ENCODE measurements around the gene MRPL23. TPM values are rescaled to one million over a fixed set of nuclear protein-coding genes. Genes with fewer than 3 reads are reported as not detected.

The MRPL23 gene
- total RNA-seq: 10 to 100 TPM; 59.4 to 60.3 TPM

GRCh38 chr11:1946812-1947484 lies at the start of gene MRPL23:
MRPL23 (plus strand) TSS chr11:1947332; CDS start chr11:1947363, 31 bp downstream.
- no peaks in the 10 kb centered on the region for H3K36me3 Mint-ChIP-seq (ENCODE audit: insufficient read depth in 2 of 2)
- DNase-seq (no peak), ATAC-seq (replicated peaks in 1 of 2) (peak; percentile 79)
- no peak within 1 kb of the TSS for H3K4me3 Mint-ChIP-seq
- H3K4me1 Mint-ChIP-seq (ENCODE audit: low read depth): no peaks in the 10 kb centered on the region
- no peaks in the 10 kb centered on the region for H3K27me3 Mint-ChIP-seq (ENCODE audit: low read depth)
- no peaks in the 10 kb centered on the region for H3K9me3 Mint-ChIP-seq
- no peak within 1 kb of the TSS for H3K27ac Mint-ChIP-seq

- Mint-ChIP-seq H3K4me3 (no peak overlapping the region), H3K4me1 (ENCODE audit: low read depth) (no peaks in the 10 kb centered on the region), H3K9me3 (no peaks in the 10 kb centered on the region), H3K36me3 (ENCODE audit: insufficient read depth in 2 of 2) (no peaks in the 10 kb centered on the region), H3K27ac (no peak overlapping the region), H3K27me3 (ENCODE audit: low read depth) (peaks cover 16% of the 10 kb centered on the region)
- DNase-seq: no peak
- ATAC-seq (replicated peaks in 1 of 2): no peak
Observed at GRCh38 chr11:1899090-1899489, 48.0 kb upstream of the MRPL23 start.

DNA sequence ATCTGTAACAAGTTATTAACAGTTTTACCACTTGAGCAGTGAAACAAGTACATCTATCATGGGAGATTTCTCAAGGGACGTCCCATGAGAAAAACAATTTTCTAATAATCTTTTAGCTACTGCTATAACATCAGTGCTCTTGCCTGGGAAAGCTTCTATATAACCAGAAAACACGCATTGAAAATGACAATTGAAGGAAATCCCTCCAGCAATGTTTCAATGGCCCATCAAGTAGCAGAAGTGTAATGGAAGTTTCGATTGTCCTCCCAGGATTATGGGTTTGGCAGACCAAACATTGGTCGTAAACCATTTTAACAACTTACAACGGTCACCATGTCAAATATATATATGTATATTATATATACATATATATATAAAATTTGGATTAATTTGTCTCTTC lies 47.4 kb upstream of the MRPL23 start:
- no peak for ATAC-seq (replicated peaks in 1 of 2)
- no peak for DNase-seq
- Mint-ChIP-seq H3K27me3 (ENCODE audit: low read depth) (peaks cover 16% of the 10 kb centered on the region), H3K27ac (no peak overlapping the region), H3K4me3 (no peak overlapping the region), H3K36me3 (ENCODE audit: insufficient read depth in 2 of 2) (no peaks in the 10 kb centered on the region), H3K9me3 (no peaks in the 10 kb centered on the region), H3K4me1 (ENCODE audit: low read depth) (no peaks in the 10 kb centered on the region)

GRCh38 chr11:1906181-1906580 lies 41.0 kb upstream of the MRPL23 start:
- Mint-ChIP-seq H3K4me3 (no peak overlapping the region), H3K4me1 (ENCODE audit: low read depth) (no peaks in the 10 kb centered on the region), H3K36me3 (ENCODE audit: insufficient read depth in 2 of 2) (no peaks in the 10 kb centered on the region), H3K27me3 (ENCODE audit: low read depth) (no peaks in the 10 kb centered on the region), H3K27ac (no peak overlapping the region), H3K9me3 (no peaks in the 10 kb centered on the region)
- DNase-seq (no peak), ATAC-seq (replicated peaks in 1 of 2) (no peak)

- no peak for DNase-seq
- H3K9me3 Mint-ChIP-seq: no peaks in the 10 kb centered on the region
- ATAC-seq (replicated peaks in 1 of 2): no peak
- no peaks in the 10 kb centered on the region for H3K27me3 Mint-ChIP-seq (ENCODE audit: low read depth)
- no peaks in the 10 kb centered on the region for H3K36me3 Mint-ChIP-seq (ENCODE audit: insufficient read depth in 2 of 2)
- H3K27ac Mint-ChIP-seq: no peak overlapping the region
- H3K4me1 Mint-ChIP-seq (ENCODE audit: low read depth): no peaks in the 10 kb centered on the region
- H3K4me3 Mint-ChIP-seq: no peak overlapping the region
Observed at GRCh38 chr11:1906611-1907423, 40.3 kb upstream of the MRPL23 start.

DNA sequence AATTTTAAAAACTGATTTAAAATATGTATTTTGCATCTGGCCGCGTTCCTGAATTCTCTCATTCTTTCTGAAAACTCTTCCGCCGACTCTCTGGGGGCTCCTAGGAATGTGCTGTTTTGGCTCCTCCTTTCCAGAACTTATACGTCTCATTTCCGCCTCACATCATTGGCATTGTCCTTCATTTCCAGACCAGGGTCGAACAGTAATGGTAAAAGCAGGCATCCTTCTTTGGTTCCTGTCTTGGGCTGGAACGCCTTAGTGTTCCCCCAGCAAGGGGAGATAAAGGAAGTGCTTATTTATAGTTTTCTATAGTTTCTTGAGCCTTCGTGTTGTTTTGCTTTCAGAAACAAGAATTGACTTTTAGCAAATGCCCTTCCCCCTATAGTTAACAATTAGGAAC lies 38.5 kb upstream of the MRPL23 start:
- DNase-seq: no peak
- Mint-ChIP-seq H3K9me3 (no peaks in the 10 kb centered on the region), H3K36me3 (ENCODE audit: insufficient read depth in 2 of 2) (no peaks in the 10 kb centered on the region), H3K27me3 (ENCODE audit: low read depth) (peaks cover 6% of the 10 kb centered on the region), H3K27ac (no peak overlapping the region), H3K4me3 (no peak overlapping the region), H3K4me1 (ENCODE audit: low read depth) (no peaks in the 10 kb centered on the region)
- no peak for ATAC-seq (replicated peaks in 1 of 2)

DNA sequence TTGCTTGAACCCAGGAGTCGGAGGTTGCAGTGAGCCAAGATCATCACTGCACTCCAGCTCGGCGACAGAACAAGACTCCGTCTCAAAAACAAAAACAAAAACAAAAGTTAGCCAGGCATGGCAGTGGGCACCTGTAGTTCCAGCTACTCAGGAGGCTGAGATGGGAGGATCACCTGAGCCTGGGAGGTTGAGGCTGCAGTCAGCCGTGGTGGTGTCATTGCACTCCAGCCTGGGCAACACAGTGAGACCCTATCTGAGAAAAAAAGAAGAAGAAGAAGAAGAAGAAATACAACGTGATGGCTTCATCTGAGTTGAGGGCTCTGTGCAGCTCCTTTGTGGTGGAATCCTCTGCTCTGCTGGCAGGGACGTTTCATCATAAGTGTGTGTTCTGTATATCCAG lies 37.6 kb upstream of the MRPL23 start:
- Mint-ChIP-seq H3K27ac (no peak overlapping the region), H3K4me3 (no peak overlapping the region), H3K4me1 (ENCODE audit: low read depth) (no peaks in the 10 kb centered on the region), H3K36me3 (ENCODE audit: insufficient read depth in 2 of 2) (peaks cover 0 to 2% of the 10 kb centered on the region in 2 donors), H3K9me3 (peaks cover 0 to 3% of the 10 kb centered on the region in 2 donors), H3K27me3 (ENCODE audit: low read depth) (peaks cover 10% of the 10 kb centered on the region)
- ATAC-seq (replicated peaks in 1 of 2): no peak
- no peak for DNase-seq

DNA sequence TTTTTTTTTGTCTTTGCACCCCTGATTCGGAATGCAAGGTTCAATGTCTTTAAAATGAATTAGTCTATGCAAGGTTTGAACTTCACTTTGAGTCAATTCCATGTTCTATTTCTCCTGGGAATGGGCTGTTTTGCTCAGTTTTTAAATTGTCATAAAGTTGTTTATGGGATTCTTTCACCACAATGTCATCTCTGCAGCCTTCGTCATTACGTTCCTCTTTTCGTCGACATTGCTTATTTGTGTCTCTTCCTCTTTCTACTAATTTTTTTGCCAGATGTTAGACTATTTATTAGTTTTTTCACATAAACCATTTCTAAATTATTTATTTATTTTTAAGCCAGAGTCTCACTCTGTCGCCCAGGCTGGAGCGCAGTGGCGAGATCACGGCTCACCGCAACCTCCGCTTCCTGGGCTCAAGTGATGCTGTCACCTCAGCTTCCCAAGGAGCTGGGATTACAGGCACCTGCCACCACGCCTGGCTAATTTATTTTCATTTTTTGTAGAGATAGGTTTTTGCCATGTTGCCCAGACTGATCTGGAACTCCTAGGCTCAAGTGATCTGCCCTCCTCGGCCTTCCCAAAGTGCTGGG lies 34.7 kb upstream of the MRPL23 start:
- H3K36me3 Mint-ChIP-seq (ENCODE audit: insufficient read depth in 2 of 2): peaks cover 3 to 8% of the 10 kb centered on the region in 2 donors

GRCh38 chr11:1913271-1914060 lies 33.7 kb upstream of the MRPL23 start:
- ATAC-seq (replicated peaks in 1 of 2) (no peak), DNase-seq (no peak)
- Mint-ChIP-seq H3K36me3 (ENCODE audit: insufficient read depth in 2 of 2) (peaks cover 3 to 8% of the 10 kb centered on the region in 2 donors), H3K27ac (no peak overlapping the region), H3K9me3 (peaks cover 7 to 11% of the 10 kb centered on the region in 2 donors), H3K4me3 (no peak overlapping the region), H3K27me3 (ENCODE audit: low read depth) (peaks cover 13% of the 10 kb centered on the region), H3K4me1 (ENCODE audit: low read depth) (peaks cover 18% of the 10 kb centered on the region)

More for the DNA sequence above, 34.7 kb upstream of the MRPL23 start:
- DNase-seq (no peak), ATAC-seq (replicated peaks in 1 of 2) (no peak)
- H3K4me1 Mint-ChIP-seq (ENCODE audit: low read depth): peaks cover 18% of the 10 kb centered on the region
- H3K9me3 Mint-ChIP-seq: peaks cover 7 to 11% of the 10 kb centered on the region in 2 donors
- H3K27me3 Mint-ChIP-seq (ENCODE audit: low read depth): peaks cover 13% of the 10 kb centered on the region
- H3K27ac Mint-ChIP-seq: no peak overlapping the region
- H3K4me3 Mint-ChIP-seq: no peak overlapping the region

- ATAC-seq (replicated peaks in 1 of 2) (no peak), DNase-seq (no peak)
- H3K36me3 Mint-ChIP-seq (ENCODE audit: insufficient read depth in 2 of 2): peaks cover 3 to 8% of the 10 kb centered on the region in 2 donors
- H3K4me1 Mint-ChIP-seq (ENCODE audit: low read depth): peaks cover 18% of the 10 kb centered on the region
- H3K27ac Mint-ChIP-seq: no peak overlapping the region
- H3K27me3 Mint-ChIP-seq (ENCODE audit: low read depth): peaks cover 13% of the 10 kb centered on the region
- peaks cover 7 to 11% of the 10 kb centered on the region in 2 donors for H3K9me3 Mint-ChIP-seq
- H3K4me3 Mint-ChIP-seq: no peak overlapping the region
Observed at GRCh38 chr11:1915795-1916131, 31.4 kb upstream of the MRPL23 start.

GRCh38 chr11:1916132-1916985 lies 30.8 kb upstream of the MRPL23 start:
- H3K4me3 Mint-ChIP-seq: no peak overlapping the region
- peaks cover 13% of the 10 kb centered on the region for H3K27me3 Mint-ChIP-seq (ENCODE audit: low read depth)
- H3K27ac Mint-ChIP-seq: no peak overlapping the region
- peaks cover 3 to 8% of the 10 kb centered on the region in 2 donors for H3K36me3 Mint-ChIP-seq (ENCODE audit: insufficient read depth in 2 of 2)
- H3K9me3 Mint-ChIP-seq: peaks cover 7 to 11% of the 10 kb centered on the region in 2 donors
- DNase-seq: peak in 1 of 2 donors; percentile 15
- peaks cover 18% of the 10 kb centered on the region for H3K4me1 Mint-ChIP-seq (ENCODE audit: low read depth)
- ATAC-seq (replicated peaks in 1 of 2): peak; percentile 6 to 14

GRCh38 chr11:1916986-1917522 lies 30.1 kb upstream of the MRPL23 start:
- Mint-ChIP-seq H3K4me1 (ENCODE audit: low read depth) (peaks cover 18% of the 10 kb centered on the region), H3K27ac (no peak overlapping the region), H3K4me3 (no peak overlapping the region), H3K9me3 (peaks cover 7 to 11% of the 10 kb centered on the region in 2 donors), H3K36me3 (ENCODE audit: insufficient read depth in 2 of 2) (peaks cover 3 to 8% of the 10 kb centered on the region in 2 donors), H3K27me3 (ENCODE audit: low read depth) (peaks cover 13% of the 10 kb centered on the region)
- ATAC-seq (replicated peaks in 1 of 2) (peak; percentile 2 to 13), DNase-seq (no peak)

All from activated T-cell treated with anti-CD3 and anti-CD28 coated beads, Interleukin-2, amount 50 U/mL, for 72 hours (primary cell).